BJ (cell line): Measurements from ENCODE around the gene PSTPIP1. TPM values are rescaled to one million over a fixed set of nuclear protein-coding genes. Genes with fewer than 3 reads are reported as not detected.

Experiments used
- CTCF ChIA-PET: fragments of 350-600 bp; formaldehyde crosslinking; extraction: SDS; loops from one replicate; lab custom pipeline; 2021; ENCODE audit warnings: antibody characterized with exemption, inconsistent platforms; lab: Yijun Ruan, JAX
- POLR2A ChIA-PET: fragments of 300-600 bp; sonication (Branson Sonifier 250); formaldehyde crosslinking; extraction: SDS; loops from one replicate; lab custom pipeline; 2021; ENCODE audit warnings: antibody characterized with exemption; lab: Charles Lee
- DNase-seq: peaks from one replicate; pipeline ENCODE4 v3.0.0-alpha.2; 2011; ENCODE audit warnings: low read depth
- H3K27me3 ChIP-seq: 2 replicates; pipeline ENCODE4 v1.6.0; 2011; ENCODE audit warnings: low read length; ENCODE audit not compliant: control insufficient read depth, insufficient read depth
- H3K36me3 ChIP-seq: 2 replicates; pipeline ENCODE4 v1.5.1; 2011; ENCODE audit warnings: low read length; ENCODE audit not compliant: control insufficient read depth, insufficient read depth
- H3K4me3 ChIP-seq: 2 replicates; pipeline ENCODE4 v1.5.1; 2011; ENCODE audit warnings: low read depth, mild to moderate bottlenecking, control low read depth, low read length
- polyA plus RNA-seq: library from polyadenylated mRNA; depleted of rRNA; stranded (reverse); fragments of >200 nt; gene quantifications from 2 replicates; pipeline ENCODE4 v1.2.3, GENCODE V29; 2011
- TF ChIP-seq, protein P1 (sequence below): IDR thresholded peaks from 2 replicates; pipeline ENCODE4 v1.5.1; 2011; ENCODE audit warnings: low read depth, mild to moderate bottlenecking, control low read depth, inconsistent platforms, low read length, moderate library complexity; ENCODE audit not compliant: insufficient read depth

The PSTPIP1 gene
- polyA plus RNA-seq, 1 experiment = not detected

DNA sequence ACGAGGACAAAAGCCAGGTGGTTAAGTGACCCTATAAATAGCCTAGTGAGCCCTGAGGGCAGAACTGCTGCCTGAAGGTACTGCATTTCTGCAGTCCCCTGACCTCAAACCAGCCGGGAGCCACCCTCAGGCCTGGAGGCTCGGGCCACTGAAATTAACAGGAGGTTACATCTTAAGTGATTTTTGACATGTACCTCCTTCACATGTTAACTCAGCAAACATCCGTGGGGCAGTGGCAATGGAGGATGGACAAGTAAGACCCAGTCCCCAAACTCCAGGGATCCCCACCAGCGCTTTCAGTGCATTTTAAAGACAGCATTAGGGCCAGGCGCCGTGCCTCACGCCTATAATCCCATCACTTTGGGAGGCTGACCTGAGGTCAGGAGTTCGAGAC is 26.2 kb downstream of the PSTPIP1 start:
- TF ChIP-seq, protein P1, sequence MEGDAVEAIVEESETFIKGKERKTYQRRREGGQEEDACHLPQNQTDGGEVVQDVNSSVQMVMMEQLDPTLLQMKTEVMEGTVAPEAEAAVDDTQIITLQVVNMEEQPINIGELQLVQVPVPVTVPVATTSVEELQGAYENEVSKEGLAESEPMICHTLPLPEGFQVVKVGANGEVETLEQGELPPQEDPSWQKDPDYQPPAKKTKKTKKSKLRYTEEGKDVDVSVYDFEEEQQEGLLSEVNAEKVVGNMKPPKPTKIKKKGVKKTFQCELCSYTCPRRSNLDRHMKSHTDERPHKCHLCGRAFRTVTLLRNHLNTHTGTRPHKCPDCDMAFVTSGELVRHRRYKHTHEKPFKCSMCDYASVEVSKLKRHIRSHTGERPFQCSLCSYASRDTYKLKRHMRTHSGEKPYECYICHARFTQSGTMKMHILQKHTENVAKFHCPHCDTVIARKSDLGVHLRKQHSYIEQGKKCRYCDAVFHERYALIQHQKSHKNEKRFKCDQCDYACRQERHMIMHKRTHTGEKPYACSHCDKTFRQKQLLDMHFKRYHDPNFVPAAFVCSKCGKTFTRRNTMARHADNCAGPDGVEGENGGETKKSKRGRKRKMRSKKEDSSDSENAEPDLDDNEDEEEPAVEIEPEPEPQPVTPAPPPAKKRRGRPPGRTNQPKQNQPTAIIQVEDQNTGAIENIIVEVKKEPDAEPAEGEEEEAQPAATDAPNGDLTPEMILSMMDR = no peak
- CTCF ChIA-PET = interaction anchor here (3.5 kb wide), 1 partner anchor 98 kb away, joined by 12 read pairs; no protein-coding TSS in a partner anchor
- no peak for DNase-seq
- Histone ChIP-seq H3K27me3 (no peaks in the 10 kb centered on the region), H3K4me3 (no peak overlapping the region), H3K36me3 (no peaks in the 10 kb centered on the region)
- POLR2A ChIA-PET = no interaction called here

DNA sequence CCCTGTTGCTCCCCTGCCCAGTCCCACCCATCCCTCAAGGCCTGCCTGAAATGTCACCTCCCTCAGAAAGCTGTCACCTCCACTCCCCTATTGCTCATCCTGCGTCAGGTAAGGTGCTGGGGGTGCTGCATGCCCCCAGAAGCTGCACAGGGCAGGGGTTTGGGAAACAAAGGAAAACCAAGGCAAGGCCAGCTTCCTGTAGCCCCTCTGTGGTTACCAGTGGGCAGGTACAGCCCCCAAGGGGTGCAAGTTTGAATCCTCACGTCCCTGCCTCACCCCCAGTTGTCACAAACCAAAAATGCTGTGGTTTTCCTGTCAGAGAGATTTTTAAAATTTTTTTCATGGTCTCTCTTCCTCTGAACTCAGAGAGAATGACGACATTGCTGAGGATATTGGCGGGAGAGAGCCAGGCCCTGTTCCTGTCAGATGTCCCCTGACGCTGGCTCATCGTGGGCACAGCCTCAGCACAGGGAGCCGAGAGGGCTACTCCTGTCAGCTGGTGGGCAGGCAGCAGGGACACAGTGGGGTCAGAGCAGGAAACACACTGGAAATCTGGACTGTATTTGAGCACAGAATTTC is 27.0 kb downstream of the PSTPIP1 start:
- H3K27me3 ChIP-seq = no peaks in the 10 kb centered on the region
- TF ChIP-seq, protein P1 = no peak
- POLR2A ChIA-PET = no interaction called here
- no peak overlapping the region for H3K4me3 ChIP-seq
- DNase-seq = peak; percentile 41
- CTCF ChIA-PET = interaction anchor here (0.9 to 4.5 kb wide), 8 partner anchors 9 to 611 kb away, joined by 4 to 25 read pairs (median 5); partner anchors contain the start of gene LINGO1
- no peaks in the 10 kb centered on the region for H3K36me3 ChIP-seq

DNA sequence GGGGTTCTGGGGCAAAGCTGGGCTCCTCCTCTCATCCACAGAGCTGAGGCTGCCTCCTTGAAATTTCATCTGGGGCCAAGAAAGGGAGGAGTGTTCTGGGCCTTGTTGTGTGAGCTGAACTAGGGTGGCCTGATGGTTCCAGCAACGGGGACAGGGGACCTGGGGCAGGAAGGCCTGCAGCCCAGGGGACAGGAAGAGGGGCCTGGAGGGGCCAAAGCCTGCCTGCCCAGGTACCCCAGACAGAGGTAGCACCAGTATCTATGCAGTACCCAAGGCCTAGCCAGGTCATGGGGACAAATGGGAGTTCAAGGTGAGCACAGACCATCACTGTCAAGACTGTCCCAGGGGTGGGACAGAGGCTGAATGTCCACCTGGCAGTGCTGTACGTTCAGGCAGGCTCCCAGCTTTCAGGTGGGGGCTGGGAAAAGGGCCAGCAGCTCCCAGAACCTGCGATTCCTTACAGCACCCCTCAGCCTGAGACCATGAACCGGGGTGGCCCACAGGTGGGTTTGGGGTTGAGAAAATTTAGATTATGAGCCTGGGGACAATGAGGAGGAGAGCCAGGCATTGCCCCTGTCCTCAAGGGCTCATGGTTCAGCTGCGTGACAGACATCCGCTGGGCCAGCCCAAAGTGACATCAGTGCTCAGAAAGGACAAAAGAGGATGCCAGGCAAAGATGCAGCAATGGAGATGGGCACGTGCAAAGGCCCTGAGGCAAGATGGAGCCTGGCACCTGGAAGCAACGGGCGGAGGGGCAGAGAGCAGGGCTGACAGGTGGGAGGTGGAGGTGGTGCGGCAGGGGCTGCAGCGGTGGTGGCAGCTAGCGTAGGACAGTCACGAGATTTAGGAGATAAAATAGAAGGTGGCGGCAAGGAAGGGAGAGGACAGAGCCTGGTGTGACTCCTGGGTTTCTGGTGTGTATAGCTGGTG is 28.0 kb downstream of the PSTPIP1 start:
- H3K4me3 ChIP-seq = no peak overlapping the region

DNA sequence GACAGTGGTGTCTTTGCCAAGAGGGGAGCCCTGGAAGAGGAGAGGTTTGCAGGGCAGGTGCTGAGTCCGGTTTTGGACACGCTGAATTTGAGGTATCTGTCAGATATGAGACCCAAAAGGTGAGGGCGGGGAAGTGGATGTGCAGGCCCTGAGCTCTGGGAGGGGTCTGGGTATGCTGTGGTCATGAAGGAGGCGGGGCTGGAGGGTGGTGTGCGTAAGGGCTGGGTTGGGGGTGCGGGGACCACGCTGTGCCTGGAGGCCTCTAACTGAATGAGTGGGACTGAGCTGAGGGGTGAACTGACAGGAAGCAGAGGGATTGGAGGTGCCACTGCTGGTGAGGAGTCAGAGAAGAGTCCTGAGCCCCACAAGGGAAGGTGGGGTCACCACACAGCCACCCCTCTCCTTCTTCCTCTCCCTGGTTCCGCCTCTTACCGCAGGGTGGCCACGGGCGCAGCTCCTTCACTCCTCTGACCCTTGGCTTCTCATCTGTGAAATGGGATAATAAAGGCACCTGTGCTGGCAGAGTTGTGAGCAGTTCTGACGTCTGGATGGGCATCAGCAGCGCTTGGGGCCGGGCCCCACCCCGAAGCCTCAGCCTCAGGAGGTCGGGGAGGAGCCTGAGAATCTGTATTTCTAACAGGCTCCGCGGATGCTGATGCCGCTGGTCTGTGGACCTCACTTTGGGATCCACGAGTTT is 28.8 kb downstream of the PSTPIP1 start:
- Histone ChIP-seq H3K4me3 (no peak overlapping the region), H3K27me3 (no peaks in the 10 kb centered on the region), H3K36me3 (no peaks in the 10 kb centered on the region)
- no peak for DNase-seq
- TF ChIP-seq, protein P1 = no peak
- POLR2A ChIA-PET = no interaction called here
- CTCF ChIA-PET = interaction anchor here (0.6 to 4.5 kb wide), 25 partner anchors 9 to 524 kb away, joined by 3 to 25 read pairs (median 5); no protein-coding TSS in a partner anchor

More for the DNA sequence above, 28.0 kb downstream of the PSTPIP1 start:
- ChIA-PET POLR2A (no interaction called here), CTCF (interaction anchor here (0.6 to 4.5 kb wide), 25 partner anchors 8 to 610 kb away, joined by 3 to 25 read pairs (median 4); partner anchors contain the start of gene LINGO1)
- Histone ChIP-seq H3K36me3 (no peaks in the 10 kb centered on the region), H3K27me3 (no peaks in the 10 kb centered on the region)
- TF ChIP-seq, protein P1 = no peak
- no peak for DNase-seq
